ENCODE data around the gene BTBD2. TPM values are rescaled to one million over a fixed set of nuclear protein-coding genes. Genes with fewer than 3 reads are reported as not detected.

The BTBD2 gene
- total RNA-seq, 2 donors from 2014 or later, result 54.8 to 55.9 TPM

DNA sequence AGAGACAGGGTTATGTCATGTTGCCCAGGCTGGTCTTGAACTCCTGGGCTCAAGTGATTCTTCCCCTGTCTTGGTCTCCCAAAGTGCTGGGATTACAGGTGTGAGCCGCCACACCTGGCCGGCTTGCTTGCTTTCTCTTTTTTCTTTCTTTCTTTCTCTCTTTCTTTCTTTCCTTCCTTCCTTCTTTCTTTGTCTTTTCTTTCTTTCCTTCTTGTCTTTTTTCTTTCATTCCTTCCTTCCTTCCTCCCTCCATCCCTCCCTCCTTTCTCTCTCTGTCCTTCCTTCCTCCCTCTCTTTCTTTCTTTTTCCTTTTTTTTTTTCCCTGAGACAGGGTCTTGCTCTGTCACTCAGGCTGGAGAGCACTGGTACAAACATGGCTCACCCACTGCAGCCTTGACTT, 6.8 kb upstream of the BTBD2 start:
- Histone ChIP-seq H3K36me3 (no peaks in the 10 kb centered on the region), H3K27me3 (no peaks in the 10 kb centered on the region), H3K4me3 (no peak overlapping the region), H3K4me1 (peaks cover 0 to 3% of the 10 kb centered on the region in 2 donors), H3K27ac (no peak overlapping the region), H3K9me3 (peaks cover 0 to 3% of the 10 kb centered on the region in 2 donors)
- TF ChIP-seq, protein P1, sequence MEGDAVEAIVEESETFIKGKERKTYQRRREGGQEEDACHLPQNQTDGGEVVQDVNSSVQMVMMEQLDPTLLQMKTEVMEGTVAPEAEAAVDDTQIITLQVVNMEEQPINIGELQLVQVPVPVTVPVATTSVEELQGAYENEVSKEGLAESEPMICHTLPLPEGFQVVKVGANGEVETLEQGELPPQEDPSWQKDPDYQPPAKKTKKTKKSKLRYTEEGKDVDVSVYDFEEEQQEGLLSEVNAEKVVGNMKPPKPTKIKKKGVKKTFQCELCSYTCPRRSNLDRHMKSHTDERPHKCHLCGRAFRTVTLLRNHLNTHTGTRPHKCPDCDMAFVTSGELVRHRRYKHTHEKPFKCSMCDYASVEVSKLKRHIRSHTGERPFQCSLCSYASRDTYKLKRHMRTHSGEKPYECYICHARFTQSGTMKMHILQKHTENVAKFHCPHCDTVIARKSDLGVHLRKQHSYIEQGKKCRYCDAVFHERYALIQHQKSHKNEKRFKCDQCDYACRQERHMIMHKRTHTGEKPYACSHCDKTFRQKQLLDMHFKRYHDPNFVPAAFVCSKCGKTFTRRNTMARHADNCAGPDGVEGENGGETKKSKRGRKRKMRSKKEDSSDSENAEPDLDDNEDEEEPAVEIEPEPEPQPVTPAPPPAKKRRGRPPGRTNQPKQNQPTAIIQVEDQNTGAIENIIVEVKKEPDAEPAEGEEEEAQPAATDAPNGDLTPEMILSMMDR (IDR thresholded peaks at IDR 0.05), result no peak
- no peak for DNase-seq (ENCODE audit: low spot score)

DNA sequence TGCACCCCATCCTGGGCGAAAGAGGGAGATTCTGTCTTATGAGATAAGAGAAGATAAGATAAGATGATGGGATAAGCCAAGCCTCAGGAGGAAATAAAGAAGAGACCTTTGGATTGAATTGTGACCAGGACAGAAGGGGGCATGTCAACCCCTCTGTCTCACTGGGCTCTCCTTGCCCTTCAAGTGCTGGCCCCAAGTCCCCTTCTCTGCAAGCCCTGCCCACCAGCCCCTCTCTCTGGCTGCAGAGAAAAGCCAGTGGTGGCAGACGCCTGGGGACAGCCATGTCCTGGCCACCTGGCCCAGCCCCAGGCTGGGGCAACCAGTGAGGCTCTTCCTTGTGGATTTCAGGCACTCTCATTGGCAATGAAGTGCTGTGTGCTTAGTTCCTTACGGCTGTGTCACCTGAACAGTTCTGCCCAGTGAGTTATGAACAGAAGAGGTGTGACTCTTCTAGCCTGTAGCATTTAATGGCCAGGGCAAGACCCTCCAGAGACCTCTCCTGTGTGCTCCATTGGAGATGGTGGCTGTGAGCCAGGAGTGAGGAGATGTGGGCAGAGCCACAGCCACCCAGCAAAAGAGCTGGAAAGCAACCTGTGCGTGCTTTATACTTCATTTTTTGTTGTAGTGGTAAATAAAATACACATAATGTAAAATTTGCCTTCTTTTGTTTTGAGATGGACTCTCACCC, 6.1 kb upstream of the BTBD2 start:
- H3K4me3 ChIP-seq, result no peak overlapping the region
- H3K27me3 ChIP-seq, result no peaks in the 10 kb centered on the region
- H3K4me1 ChIP-seq, result peaks cover 0 to 3% of the 10 kb centered on the region in 2 donors
- no peaks in the 10 kb centered on the region for H3K36me3 ChIP-seq
- peaks cover 0 to 3% of the 10 kb centered on the region in 2 donors for H3K9me3 ChIP-seq
- TF ChIP-seq, protein P1 (IDR thresholded peaks at IDR 0.05), result no peak
- H3K27ac ChIP-seq, result no peak overlapping the region
- no peak for DNase-seq (ENCODE audit: low spot score)

DNA sequence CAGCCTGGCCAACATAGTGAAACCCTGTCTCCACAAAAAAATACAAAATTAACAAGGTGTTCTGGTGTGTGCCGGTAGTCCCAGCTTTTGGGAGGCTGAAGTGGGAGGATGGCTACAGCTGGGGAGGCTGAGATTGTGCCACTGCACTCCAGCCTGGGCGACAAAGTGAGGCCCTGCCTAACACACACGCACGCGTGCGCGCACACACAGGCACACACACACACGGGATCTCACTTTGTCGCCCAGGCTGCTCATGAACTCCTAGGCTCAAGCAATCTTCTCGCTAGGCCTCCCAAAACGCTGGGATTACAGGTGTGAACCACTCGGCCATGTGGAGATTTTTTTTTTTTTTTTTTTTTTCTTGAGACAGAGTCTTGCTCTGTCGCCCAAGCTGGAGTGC, 3.2 kb upstream of the BTBD2 start:
- no peaks in the 10 kb centered on the region for H3K27me3 ChIP-seq
- H3K4me1 ChIP-seq, result peaks cover 0 to 23% of the 10 kb centered on the region in 2 donors
- DNase-seq (ENCODE audit: low spot score), result no peak
- TF ChIP-seq, protein P1 (IDR thresholded peaks at IDR 0.05), result no peak
- no peaks in the 10 kb centered on the region for H3K36me3 ChIP-seq
- no peaks in the 10 kb centered on the region for H3K9me3 ChIP-seq
- H3K4me3 ChIP-seq, result no peak overlapping the region
- no peak overlapping the region for H3K27ac ChIP-seq

DNA sequence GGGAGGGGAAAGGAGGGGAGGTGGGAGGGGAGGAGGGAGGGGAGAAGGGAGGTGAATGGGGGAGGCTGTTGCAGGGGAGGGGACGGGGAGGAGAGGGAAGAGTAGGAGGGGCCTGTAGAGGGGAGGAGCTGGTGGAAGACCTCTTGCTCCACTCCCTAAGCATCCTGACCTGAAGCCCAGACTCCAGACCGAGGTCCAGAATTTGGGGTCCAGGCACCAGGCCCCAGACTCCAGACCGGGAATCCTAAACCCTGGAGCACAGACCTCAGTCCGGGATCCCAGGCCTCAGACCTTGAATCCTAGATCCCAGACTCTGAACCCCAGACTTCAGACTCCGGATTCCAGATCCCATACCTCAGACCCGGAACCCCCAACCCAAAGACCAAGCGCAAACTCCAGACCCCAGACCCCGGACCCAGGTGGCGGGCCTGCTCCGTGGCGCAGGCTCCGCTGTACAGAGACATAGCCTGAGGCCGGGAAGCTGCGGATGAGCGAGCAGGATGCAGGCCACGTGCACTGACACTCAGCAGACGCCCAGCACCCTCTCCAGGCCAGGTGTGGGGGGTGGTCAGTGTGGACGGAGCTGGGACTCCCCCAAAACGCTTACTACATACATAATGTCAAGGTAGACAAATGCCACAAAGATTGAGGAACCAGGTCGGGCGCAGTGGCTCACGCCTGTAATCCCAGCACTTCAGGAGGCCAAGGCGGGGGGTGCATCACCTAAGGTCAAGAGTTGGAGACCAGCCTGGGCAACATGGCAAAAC, 710 bp upstream of the BTBD2 start:
- no peaks in the 10 kb centered on the region for H3K27me3 ChIP-seq
- peak overlapping the region; percentile 19 to 68 for H3K4me3 ChIP-seq
- TF ChIP-seq, protein P1 (IDR thresholded peaks at IDR 0.05), result no peak
- H3K27ac ChIP-seq, result peak overlapping the region; percentile 67 to 69
- DNase-seq (ENCODE audit: low spot score), result peak; percentile 80
- no peaks in the 10 kb centered on the region for H3K36me3 ChIP-seq
- no peaks in the 10 kb centered on the region for H3K9me3 ChIP-seq
- peaks cover 0 to 27% of the 10 kb centered on the region in 2 donors for H3K4me1 ChIP-seq

DNA sequence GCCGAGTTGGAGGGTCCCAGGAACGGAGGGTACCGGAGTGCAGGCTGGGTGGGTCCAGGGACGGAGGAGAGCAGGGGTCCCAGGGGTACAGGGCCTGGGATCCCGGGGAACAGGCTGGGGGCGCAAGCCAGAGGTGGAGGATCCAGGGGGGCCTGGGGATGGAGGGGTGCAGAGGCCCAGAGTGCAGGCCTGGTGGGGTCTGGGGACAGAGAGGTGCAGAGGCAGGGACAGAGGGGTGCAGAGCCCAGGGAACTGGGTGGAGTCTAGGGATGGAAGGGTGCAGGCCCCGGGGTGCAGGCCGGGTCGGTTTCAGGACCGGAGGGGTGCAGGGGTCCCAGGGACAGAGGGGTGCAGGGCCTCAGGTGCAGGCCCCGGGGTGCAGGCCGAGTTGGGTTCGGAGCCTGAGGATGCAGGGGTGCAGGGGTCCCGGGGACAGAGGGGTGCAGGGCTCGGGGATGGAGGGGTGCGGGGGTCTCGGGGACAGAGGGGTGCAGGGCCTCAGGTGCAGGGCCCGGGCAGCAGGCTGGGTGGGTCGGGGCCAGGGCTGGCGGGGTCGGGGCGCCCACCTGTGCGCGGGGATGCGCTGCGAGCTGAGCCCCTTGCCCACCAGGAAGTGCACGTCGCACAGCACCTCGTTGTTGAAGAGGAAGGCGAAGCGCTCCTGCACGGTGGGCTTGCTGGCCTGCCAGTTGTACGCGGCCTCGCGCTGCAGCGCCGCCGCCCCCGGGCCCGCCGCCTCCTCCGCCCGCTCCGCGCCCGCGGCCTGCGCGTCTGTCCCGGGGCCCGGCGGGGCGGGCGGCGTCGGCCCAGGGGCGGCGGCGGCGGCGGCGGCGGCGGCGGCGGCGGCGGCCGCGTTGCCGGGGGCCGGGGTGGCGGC, 545 bp downstream of the BTBD2 start:
- TF ChIP-seq, protein P1 (IDR thresholded peaks at IDR 0.05), result no peak
- H3K27me3 ChIP-seq, result no peaks in the 10 kb centered on the region
- peaks cover 0 to 27% of the 10 kb centered on the region in 2 donors for H3K4me1 ChIP-seq
- H3K4me3 ChIP-seq, result peak overlapping the region; percentile 46 to 68
- H3K9me3 ChIP-seq, result no peaks in the 10 kb centered on the region
- no peaks in the 10 kb centered on the region for H3K36me3 ChIP-seq
- peak overlapping the region in 1 of 2 donors; percentile 66 for H3K27ac ChIP-seq
- no peak for DNase-seq (ENCODE audit: low spot score)

All from right atrium auricular region (tissue), 2 donors.